Activated CD8-positive, alpha-beta T cell treated with anti-CD3 and anti-CD28 coated beads for 36 hours (primary cell): ENCODE measurements around the gene ZNF184. TPM values are rescaled to one million over a fixed set of nuclear protein-coding genes. Genes with fewer than 3 reads are reported as not detected.

Source experiments
- ATAC-seq: fragments of 200-7000 bp; cut with Tn5 transposase; one replicate; pipeline ENCODE4 v1.10.0; 2021; ENCODE audit warnings: mild to moderate bottlenecking, moderate library complexity
- CTCF ChIA-PET: fragments of 350-600 bp; sonication (Branson Sonifier 250); formaldehyde crosslinking; loops from one replicate; lab custom pipeline; 2021; ENCODE audit warnings: antibody characterized with exemption; lab: Charles Lee
- POLR2A ChIA-PET: fragments of 350-600 bp; sonication (Branson Sonifier 250); formaldehyde crosslinking; loops from one replicate; lab custom pipeline; 2021; ENCODE audit warnings: antibody characterized with exemption; lab: Charles Lee
- DNase-seq: peaks from one replicate; pipeline ENCODE4 v3.0.0-alpha.2; 2020
- H3K27ac Mint-ChIP-seq: one replicate; pipeline ENCODE4 v1.8.0; 2021; ENCODE audit warnings: mild to moderate bottlenecking, mixed read lengths
- H3K27me3 Mint-ChIP-seq: one replicate; pipeline ENCODE4 v1.8.0; 2021; ENCODE audit warnings: mixed read lengths
- H3K36me3 Mint-ChIP-seq: one replicate; pipeline ENCODE4 v1.8.0; 2021; ENCODE audit warnings: low read depth, mixed read lengths
- H3K4me1 Mint-ChIP-seq: one replicate; pipeline ENCODE4 v1.8.0; 2021; ENCODE audit warnings: low read depth, mixed read lengths
- H3K4me3 Mint-ChIP-seq: one replicate; pipeline ENCODE4 v1.8.0; 2021; ENCODE audit warnings: mild to moderate bottlenecking, moderate library complexity, mixed read lengths
- H3K9me3 Mint-ChIP-seq: one replicate; pipeline ENCODE4 v1.8.0; 2021; ENCODE audit warnings: mixed read lengths
- intact Hi-C: fragments of 100-400 bp; cut with micrococcal nuclease; formaldehyde crosslinking; loops from one replicate; pipeline ENCODE4 v1.10.0; 2022
- total RNA-seq, 2 experiments: library from RNA; stranded (reverse); gene quantifications; one replicate each; pipeline ENCODE4 v1.2.3, GENCODE V29; 2021
- TF ChIP-seq, protein P1 (sequence below): fragments of 200-600 bp; IDR thresholded peaks from one replicate; pipeline ENCODE4 v1.8.0; 2022; ENCODE audit warnings: antibody characterized with exemption, mild to moderate bottlenecking

ZNF184 gene
- total RNA-seq, 2 experiments from 2014 or later, result 10.4 to 11.5 TPM

DNA sequence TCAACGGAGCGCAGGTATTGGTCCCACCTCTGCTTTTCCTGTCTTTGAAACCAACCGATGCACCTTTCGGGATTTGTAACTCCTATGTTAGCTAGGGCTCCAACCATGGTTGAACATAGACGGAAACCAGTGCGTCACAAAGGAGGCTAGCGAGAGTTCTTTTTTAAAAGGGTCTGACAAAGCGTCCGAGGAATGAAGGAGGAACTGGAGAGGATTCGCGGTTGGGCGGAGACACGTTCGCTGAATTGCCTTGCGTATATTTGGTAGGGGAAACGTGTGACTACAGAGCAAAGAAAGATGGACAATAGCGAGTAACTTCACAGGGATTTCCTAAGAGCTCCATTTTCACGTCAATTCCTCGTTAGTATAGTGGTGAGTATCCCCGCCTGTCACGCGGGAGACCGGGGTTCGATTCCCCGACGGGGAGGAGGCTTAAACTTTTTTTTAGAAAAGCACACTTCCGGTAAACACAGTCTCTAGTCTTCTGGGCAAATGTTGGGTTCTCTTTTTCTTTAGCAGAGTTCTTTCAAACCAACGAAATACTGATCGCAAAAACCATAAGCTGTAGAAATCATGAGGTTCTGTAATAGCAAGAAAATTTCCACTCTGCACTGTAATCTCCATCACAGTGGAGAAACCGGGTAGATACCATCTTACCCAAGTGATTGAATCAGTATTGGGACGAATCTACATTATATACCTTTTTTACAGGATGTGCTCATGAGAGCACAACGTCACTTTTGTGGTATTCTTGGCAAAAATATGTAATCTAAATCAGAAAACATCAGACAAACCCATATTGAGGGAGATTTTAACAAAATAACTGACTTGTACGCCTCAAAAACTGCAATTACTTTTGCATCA is 6.6 kb upstream of the ZNF184 start:
- no peaks in the 10 kb centered on the region for H3K36me3 Mint-ChIP-seq
- peaks cover 6% of the 10 kb centered on the region for H3K4me1 Mint-ChIP-seq
- H3K4me3 Mint-ChIP-seq, result no peak overlapping the region
- DNase-seq (peak; percentile 86), ATAC-seq (peak; percentile 57)
- intact Hi-C loops, result loop anchor here (1.0 to 5.0 kb wide), 2 partner anchors 23 to 92 kb away; partner anchors contain the start of gene ZNF391
- ChIA-PET POLR2A (interaction anchor here (0.6 to 1.8 kb wide), 15 partner anchors 16 to 1309 kb away, joined by 3 to 6 read pairs (median 3); a partner anchor contains a TSS), CTCF (interaction anchor here (0.6 to 1.3 kb wide), 6 partner anchors 11 to 303 kb away, joined by 3 to 5 read pairs (median 3); partner anchors contain the start of gene POM121L2)
- H3K27ac Mint-ChIP-seq, result no peak overlapping the region
- TF ChIP-seq, protein P1, sequence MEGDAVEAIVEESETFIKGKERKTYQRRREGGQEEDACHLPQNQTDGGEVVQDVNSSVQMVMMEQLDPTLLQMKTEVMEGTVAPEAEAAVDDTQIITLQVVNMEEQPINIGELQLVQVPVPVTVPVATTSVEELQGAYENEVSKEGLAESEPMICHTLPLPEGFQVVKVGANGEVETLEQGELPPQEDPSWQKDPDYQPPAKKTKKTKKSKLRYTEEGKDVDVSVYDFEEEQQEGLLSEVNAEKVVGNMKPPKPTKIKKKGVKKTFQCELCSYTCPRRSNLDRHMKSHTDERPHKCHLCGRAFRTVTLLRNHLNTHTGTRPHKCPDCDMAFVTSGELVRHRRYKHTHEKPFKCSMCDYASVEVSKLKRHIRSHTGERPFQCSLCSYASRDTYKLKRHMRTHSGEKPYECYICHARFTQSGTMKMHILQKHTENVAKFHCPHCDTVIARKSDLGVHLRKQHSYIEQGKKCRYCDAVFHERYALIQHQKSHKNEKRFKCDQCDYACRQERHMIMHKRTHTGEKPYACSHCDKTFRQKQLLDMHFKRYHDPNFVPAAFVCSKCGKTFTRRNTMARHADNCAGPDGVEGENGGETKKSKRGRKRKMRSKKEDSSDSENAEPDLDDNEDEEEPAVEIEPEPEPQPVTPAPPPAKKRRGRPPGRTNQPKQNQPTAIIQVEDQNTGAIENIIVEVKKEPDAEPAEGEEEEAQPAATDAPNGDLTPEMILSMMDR, result no peak
- no peaks in the 10 kb centered on the region for H3K27me3 Mint-ChIP-seq
- no peaks in the 10 kb centered on the region for H3K9me3 Mint-ChIP-seq

DNA sequence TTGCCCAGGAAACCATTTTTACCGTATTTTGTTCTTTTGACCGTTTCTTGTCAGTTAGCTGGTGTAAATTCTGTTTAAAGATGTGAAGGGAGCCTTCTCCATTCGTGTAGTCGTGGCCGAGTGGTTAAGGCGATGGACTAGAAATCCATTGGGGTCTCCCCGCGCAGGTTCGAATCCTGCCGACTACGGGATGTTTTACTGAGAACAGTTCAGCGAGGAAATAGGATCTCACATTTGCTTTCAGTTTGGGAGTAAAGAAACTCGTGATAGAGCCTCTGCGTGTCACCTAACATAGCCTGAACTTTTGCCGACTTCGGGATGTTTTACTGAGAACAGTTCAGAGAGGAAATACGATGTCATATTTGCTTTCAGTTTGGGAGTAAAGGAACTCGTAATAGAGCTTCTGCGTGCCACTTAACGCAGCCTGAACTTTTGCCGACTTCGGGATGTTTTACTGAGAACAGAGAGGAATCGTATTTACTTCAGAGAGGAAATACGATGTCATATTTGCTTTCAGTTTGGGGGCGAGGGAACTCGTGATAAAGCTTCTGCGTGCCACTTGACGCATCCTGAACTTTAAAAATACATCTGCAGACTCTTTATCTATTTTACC is 5.9 kb upstream of the ZNF184 start:
- TF ChIP-seq, protein P1, result no peak
- ChIA-PET CTCF (interaction anchor here (0.6 to 1.3 kb wide), 6 partner anchors 10 to 302 kb away, joined by 3 to 5 read pairs (median 3); partner anchors contain the start of gene POM121L2), POLR2A (interaction anchor here (0.6 to 1.8 kb wide), 15 partner anchors 17 to 1308 kb away, joined by 3 to 6 read pairs (median 3); a partner anchor contains a TSS)
- Mint-ChIP-seq H3K36me3 (no peaks in the 10 kb centered on the region), H3K27ac (no peak overlapping the region), H3K4me3 (no peak overlapping the region), H3K27me3 (no peaks in the 10 kb centered on the region), H3K4me1 (peaks cover 6% of the 10 kb centered on the region), H3K9me3 (no peaks in the 10 kb centered on the region)
- intact Hi-C loops, result loop anchor here (1.0 to 5.0 kb wide), 2 partner anchors 23 to 92 kb away; partner anchors contain the start of gene ZNF391
- DNase-seq, result peak; percentile 94
- ATAC-seq, result peak; percentile 76

DNA sequence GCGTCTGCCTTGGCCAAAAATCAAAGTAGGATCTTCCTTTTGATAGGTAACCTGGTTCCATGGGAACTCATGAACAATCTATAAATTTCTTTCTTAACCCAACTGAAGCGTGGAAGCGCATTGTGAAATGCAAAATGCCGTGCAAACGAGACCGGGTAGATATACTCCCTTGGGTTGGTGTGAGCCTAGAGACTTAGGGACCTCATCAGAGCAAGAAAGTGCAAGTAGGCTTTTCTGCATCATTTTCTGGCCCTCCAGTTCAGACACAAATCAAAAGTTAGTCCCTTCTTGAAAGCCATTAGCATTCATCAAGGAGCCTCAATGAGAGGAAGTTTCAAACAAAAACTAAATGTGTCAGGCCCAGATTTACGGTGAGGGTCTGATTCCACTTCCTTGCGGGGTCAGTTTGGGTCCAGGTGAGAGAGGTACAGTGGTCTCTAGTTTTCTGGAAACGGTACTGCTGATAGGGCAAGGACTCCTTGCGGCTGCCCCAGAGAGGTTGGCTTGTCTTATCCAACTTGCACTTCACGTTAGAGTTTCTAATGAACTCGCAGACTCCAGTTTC is 5.3 kb upstream of the ZNF184 start:
- no peaks in the 10 kb centered on the region for H3K27me3 Mint-ChIP-seq
- no peaks in the 10 kb centered on the region for H3K9me3 Mint-ChIP-seq
- no peaks in the 10 kb centered on the region for H3K36me3 Mint-ChIP-seq
- TF ChIP-seq, protein P1, result no peak
- ChIA-PET POLR2A (interaction anchor here (0.7 to 1.8 kb wide), 7 partner anchors 17 to 749 kb away, joined by 3 to 6 read pairs (median 4); no protein-coding TSS in a partner anchor), CTCF (interaction anchor here (1.2 to 1.3 kb wide), 2 partner anchors 10 to 166 kb away, joined by 3 read pairs; partner anchors contain the start of gene POM121L2)
- intact Hi-C loops, result loop anchor here (5.0 kb wide), 1 partner anchor 91 kb away; the partner anchor contains the start of gene ZNF391
- H3K4me1 Mint-ChIP-seq, result peaks cover 6% of the 10 kb centered on the region
- DNase-seq (no peak), ATAC-seq (peak; percentile 28)
- H3K4me3 Mint-ChIP-seq, result no peak overlapping the region
- no peak overlapping the region for H3K27ac Mint-ChIP-seq

DNA sequence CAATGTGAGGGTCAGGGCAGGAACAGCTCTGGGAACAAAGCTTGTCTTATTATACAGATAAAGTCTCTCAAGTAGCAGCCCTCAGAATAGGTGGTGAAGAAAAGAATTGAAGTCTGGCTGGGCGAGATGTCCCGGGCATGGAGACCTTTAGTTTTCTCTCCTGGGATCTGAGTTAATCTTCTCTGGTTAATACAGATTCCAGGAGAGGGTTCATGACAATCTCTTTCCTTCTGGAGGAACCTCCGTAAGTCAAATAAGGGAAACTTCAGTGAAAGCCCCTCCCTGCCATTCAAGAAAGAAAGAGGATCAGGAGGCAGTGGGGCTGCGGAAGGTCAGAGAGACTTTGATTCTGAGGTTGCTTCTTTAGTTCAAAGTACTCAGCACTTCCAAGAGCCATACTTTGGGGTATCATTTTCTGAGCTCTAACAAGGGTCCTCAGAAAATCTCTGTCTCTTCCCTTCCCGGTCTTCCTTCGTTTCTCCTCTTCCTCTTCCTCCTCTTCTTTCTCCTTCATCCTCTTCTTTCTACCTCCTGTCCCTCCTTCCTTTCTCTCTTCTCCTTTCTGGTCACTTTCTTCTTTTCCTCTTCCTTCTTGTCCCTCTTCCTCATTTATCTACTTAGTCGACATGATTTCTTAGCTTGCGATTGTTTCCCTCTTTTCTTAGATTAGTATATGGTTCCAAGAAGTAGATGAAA is 4.6 kb upstream of the ZNF184 start:
- DNase-seq, result no peak
- no peak overlapping the region for H3K4me3 Mint-ChIP-seq
- TF ChIP-seq, protein P1, result no peak
- no peaks in the 10 kb centered on the region for H3K36me3 Mint-ChIP-seq
- peaks cover 6% of the 10 kb centered on the region for H3K4me1 Mint-ChIP-seq
- ChIA-PET POLR2A (interaction anchor here (0.7 to 0.9 kb wide), 2 partner anchors 165 to 750 kb away, joined by 3 to 4 read pairs; no protein-coding TSS in a partner anchor), CTCF (interaction anchor here (1.2 to 1.6 kb wide), 2 partner anchors 42 to 154 kb away, joined by 4 read pairs; no protein-coding TSS in a partner anchor)
- H3K9me3 Mint-ChIP-seq, result no peaks in the 10 kb centered on the region
- no peaks in the 10 kb centered on the region for H3K27me3 Mint-ChIP-seq
- intact Hi-C loops, result loop anchor here (5.0 kb wide), 1 partner anchor 90 kb away; the partner anchor contains the start of gene ZNF391
- peak overlapping the region; percentile 12 for H3K27ac Mint-ChIP-seq
- ATAC-seq, result no peak
